Activated gamma-delta T cell treated with Interleukin-2 at 50 U/mL for 16 hours (primary cell): ENCODE measurements around the gene ASB16.

Experiments used
- DNase-seq: peaks from one replicate; pipeline ENCODE4 v3.0.0-alpha.2; 2020

ASB16 gene

GRCh38 chr17:44190481-44190880 lies 20.0 kb downstream of the ASB16 start:
- DNase-seq: no peak

- no peak for DNase-seq
Measured at GRCh38 chr17:44191369-44191768, 20.9 kb downstream of the ASB16 start.

GRCh38 chr17:44191941-44192496 lies 21.5 kb downstream of the ASB16 start:
- no peak for DNase-seq

GRCh38 chr17:44192750-44193149 lies 22.2 kb downstream of the ASB16 start:
- no peak for DNase-seq

- no peak for DNase-seq
Measured at GRCh38 chr17:44193326-44194084, 23.0 kb downstream of the ASB16 start.

- no peak for DNase-seq
Measured at GRCh38 chr17:44197107-44197506, 26.6 kb downstream of the ASB16 start.

- DNase-seq: peak; percentile 38
Measured at GRCh38 chr17:44197980-44198720, 27.6 kb downstream of the ASB16 start.

GRCh38 chr17:44198721-44199552 lies 28.4 kb downstream of the ASB16 start:
- DNase-seq: peak; percentile 49

GRCh38 chr17:44199553-44200477 lies 29.3 kb downstream of the ASB16 start, which contains the start of gene ATXN7L3:
ATXN7L3 (minus strand) TSS chr17:44199884; CDS start chr17:44198070, 1,814 bp downstream.
- peak; percentile 100 for DNase-seq

GRCh38 chr17:44200478-44201155 lies 30.1 kb downstream of the ASB16 start:
- no peak for DNase-seq

GRCh38 chr17:44202756-44203155 lies 32.3 kb downstream of the ASB16 start:
- no peak for DNase-seq

GRCh38 chr17:44203731-44204440 lies 33.4 kb downstream of the ASB16 start:
- DNase-seq: peak; percentile 52

- no peak for DNase-seq
Measured at GRCh38 chr17:44204441-44204882, 34.0 kb downstream of the ASB16 start.

GRCh38 chr17:44205962-44206824 lies 35.7 kb downstream of the ASB16 start:
- no peak for DNase-seq

GRCh38 chr17:44206825-44207155 lies 36.3 kb downstream of the ASB16 start:
- no peak for DNase-seq

- no peak for DNase-seq
Measured at GRCh38 chr17:44207319-44207718, 36.8 kb downstream of the ASB16 start.

GRCh38 chr17:44207743-44208142 lies 37.2 kb downstream of the ASB16 start:
- no peak for DNase-seq

- DNase-seq: no peak
Measured at GRCh38 chr17:44209786-44210341, 39.4 kb downstream of the ASB16 start.
